IMR-90 (cell line): ENCODE results near the gene CLCF1. TPM values are rescaled to one million over a fixed set of nuclear protein-coding genes. Genes with fewer than 3 reads are reported as not detected.

ENCODE experiments used
- ATAC-seq: fragments of 200-7000 bp; cut with Tn5 transposase; 2 replicates; pipeline ENCODE4 v1.9.1; 2020; ENCODE audit warnings: low read depth, mild to moderate bottlenecking, moderate library complexity
- BruUV-seq: library from RNA; stranded (reverse); fragments of 400-500 nt; replicated peaks from 2 replicates; lab custom pipeline; 2021; lab: Mats Ljungman, UMichigan
- CTCF ChIA-PET: fragments of 300-600 bp; formaldehyde crosslinking; extraction: SDS; loops from one replicate; lab custom pipeline; 2021; ENCODE audit warnings: antibody characterized with exemption; lab: Yijun Ruan, JAX
- POLR2A ChIA-PET: fragments of 300-600 bp; sonication (Branson Sonifier 250); formaldehyde crosslinking; loops from one replicate; lab custom pipeline; 2022; ENCODE audit warnings: antibody characterized with exemption; ENCODE audit not compliant: unreplicated experiment; lab: Charles Lee
- DNase-seq: peaks from one replicate; pipeline ENCODE4 v3.0.0; 2013
- H2AFZ ChIP-seq: replicated peaks from 2 replicates; pipeline ENCODE3; 2013; ENCODE audit warnings: low read length, mild to moderate bottlenecking; ENCODE audit not compliant: poor library complexity
- H2AK5ac ChIP-seq: 2 replicates; pipeline ENCODE4 v1.6.1; 2013; ENCODE audit warnings: low read depth, low read length, inconsistent platforms
- H2AK9ac ChIP-seq: replicated peaks from 2 replicates; pipeline ENCODE3; 2013; ENCODE audit warnings: mild to moderate bottlenecking, low read depth, low read length, moderate library complexity; ENCODE audit not compliant: poor library complexity
- H2BK120ac ChIP-seq: 2 replicates; pipeline ENCODE4 v1.6.1; 2013; ENCODE audit warnings: low read depth, low read length, inconsistent platforms
- H2BK15ac ChIP-seq: 3 replicates; pipeline ENCODE4 v1.6.1; 2013; ENCODE audit warnings: low read depth, low read length, inconsistent platforms
- H2BK20ac ChIP-seq: 2 replicates; pipeline ENCODE4 v1.6.1; 2013; ENCODE audit warnings: low read depth, mild to moderate bottlenecking, inconsistent platforms, low read length, moderate library complexity
- H2BK5ac ChIP-seq: 2 replicates; pipeline ENCODE4 v1.6.1; 2013; ENCODE audit warnings: mild to moderate bottlenecking, low read depth, low read length, inconsistent platforms; ENCODE audit not compliant: poor library complexity, severe bottlenecking
- H3K14ac ChIP-seq: replicated peaks from 2 replicates; pipeline ENCODE4 v1.6.1; 2013; ENCODE audit warnings: low read depth, low read length, inconsistent platforms
- H3K18ac ChIP-seq: 2 replicates; pipeline ENCODE4 v1.6.1; 2013; ENCODE audit warnings: low read depth, low read length, control low read depth
- H3K23ac ChIP-seq: 2 replicates; pipeline ENCODE4 v1.6.1; 2013; ENCODE audit warnings: low read depth, low read length, inconsistent platforms
- H3K27ac ChIP-seq: 2 replicates; pipeline ENCODE4 v1.5.1; 2013; ENCODE audit warnings: mild to moderate bottlenecking, control low read depth, low read length; ENCODE audit not compliant: insufficient read depth
- H3K27me3 ChIP-seq: 2 replicates; pipeline ENCODE4 v1.6.1; 2013; ENCODE audit warnings: low read length; ENCODE audit not compliant: control insufficient read depth, insufficient read depth
- H3K36me3 ChIP-seq: 2 replicates; pipeline ENCODE4 v1.6.1; 2013; ENCODE audit warnings: low read length, mixed read lengths; ENCODE audit not compliant: control insufficient read depth, insufficient read depth
- H3K4ac ChIP-seq: 2 replicates; pipeline ENCODE4 v1.6.1; 2013; ENCODE audit warnings: low read depth, low read length, inconsistent platforms
- H3K4me1 ChIP-seq: 2 replicates; pipeline ENCODE4 v1.6.1; 2013; ENCODE audit warnings: low read length, mixed read lengths; ENCODE audit not compliant: control insufficient read depth, insufficient read depth
- H3K4me2 ChIP-seq: 2 replicates; pipeline ENCODE4 v1.6.1; 2013; ENCODE audit warnings: low read depth, mild to moderate bottlenecking, control low read depth, low read length, moderate library complexity
- H3K4me3 ChIP-seq: 2 replicates; pipeline ENCODE4 v1.5.1; 2013; ENCODE audit warnings: low read depth, mild to moderate bottlenecking, control low read depth, low read length, moderate library complexity; ENCODE audit not compliant: insufficient read depth
- H3K56ac ChIP-seq: 2 replicates; pipeline ENCODE4 v1.6.1; 2013; ENCODE audit warnings: low read length, inconsistent platforms; ENCODE audit not compliant: insufficient read depth; ENCODE audit errors: extremely low read depth
- H3K79me1 ChIP-seq, 2 experiments: 2 replicates each; pipeline ENCODE4 v1.6.1; 2013; ENCODE audit warnings: low read length in 2 of 2, inconsistent platforms in 1 of 2, low read depth in 1 of 2
- H3K9ac ChIP-seq: 2 replicates; pipeline ENCODE4 v1.6.1; 2013; ENCODE audit warnings: low read depth, low read length, control low read depth
- H3K9me1 ChIP-seq: 2 replicates; pipeline ENCODE4 v1.6.1; 2013; ENCODE audit warnings: low read length, inconsistent platforms; ENCODE audit not compliant: insufficient read depth
- H3K9me3 ChIP-seq: 2 replicates; pipeline ENCODE4 v1.6.1; 2013; ENCODE audit warnings: low read length; ENCODE audit not compliant: control insufficient read depth, insufficient read depth
- H4K20me1 ChIP-seq: 2 replicates; pipeline ENCODE4 v1.6.1; 2013; ENCODE audit warnings: low read length, inconsistent platforms; ENCODE audit not compliant: insufficient read depth
- H4K5ac ChIP-seq: 2 replicates; pipeline ENCODE4 v1.6.1; 2013; ENCODE audit warnings: mild to moderate bottlenecking, low read depth, low read length, control low read depth
- H4K8ac ChIP-seq, 2 experiments: 2 replicates each; pipeline ENCODE4 v1.6.1; 2013; ENCODE audit warnings: low read depth in 2 of 2, low read length in 2 of 2, control low read depth in 1 of 2, inconsistent platforms in 1 of 2
- H4K91ac ChIP-seq: 2 replicates; pipeline ENCODE4 v1.6.1; 2013; ENCODE audit warnings: low read depth, low read length, inconsistent platforms; ENCODE audit not compliant: insufficient read depth
- CEBPB ChIP-seq: IDR thresholded peaks from 2 replicates; pipeline ENCODE4 v1.6.1; 2012; ENCODE audit warnings: low read depth, low read length, improper control_type of control experiment
- MXI1 ChIP-seq: IDR thresholded peaks from 2 replicates; pipeline ENCODE4 v1.6.1; 2012; ENCODE audit warnings: low read depth, mild to moderate bottlenecking, low read length, moderate library complexity, borderline replicate concordance
- WGBS, 2 experiments: methylation state at CpG; one replicate each; pipeline versions ENCODE4 v1.1.5 to v1.1.7; 2013; ENCODE audit warnings: missing lambda C conversion rate in 2 of 2; ENCODE audit not compliant: insufficient read length in 1 of 2; ENCODE audit errors: extremely low coverage in 2 of 2; 5-methylcytosine and 5-hydroxymethylcytosine counted together
- dilution Hi-C: fragments of 300-500 bp; cut with HindIII; formaldehyde crosslinking; loops from one replicate; pipeline ENCODE4 v1.14.3; 2018; ENCODE audit warnings: low sequenced_read_pairs; ENCODE audit not compliant: unreplicated experiment
- in situ Hi-C: fragments of 300-500 bp; cut with MboI; formaldehyde crosslinking; loops from 3 replicates; pipeline ENCODE4 v1.14.3; 2019; ENCODE audit warnings: low sequenced_read_pairs, inconsistent platforms, mixed read lengths
- intact Hi-C: fragments of 100-400 bp; cut with micrococcal nuclease; formaldehyde crosslinking; loops from 2 replicates; pipeline ENCODE4 v1.10.0; 2022
- polyA plus RNA-seq, 3 experiments: library from polyadenylated mRNA; depleted of rRNA; stranded (reverse); fragments of >200 nt; gene quantifications; 2 replicates each; pipeline ENCODE4 v1.2.3, GENCODE V29; 2012; ENCODE audit warnings: low replicate concordance in 1 of 3
- total RNA-seq: library from RNA; depleted of rRNA; stranded (reverse); fragments of >200 nt; gene quantifications from 2 replicates; pipeline ENCODE4 v1.2.3, GENCODE V29; 2012

Gene CLCF1
- total and polyA plus RNA-seq, 2 of the 4 experiments (the other 2 are of a cell fraction) = 5.6 to 27.8 TPM

DNA sequence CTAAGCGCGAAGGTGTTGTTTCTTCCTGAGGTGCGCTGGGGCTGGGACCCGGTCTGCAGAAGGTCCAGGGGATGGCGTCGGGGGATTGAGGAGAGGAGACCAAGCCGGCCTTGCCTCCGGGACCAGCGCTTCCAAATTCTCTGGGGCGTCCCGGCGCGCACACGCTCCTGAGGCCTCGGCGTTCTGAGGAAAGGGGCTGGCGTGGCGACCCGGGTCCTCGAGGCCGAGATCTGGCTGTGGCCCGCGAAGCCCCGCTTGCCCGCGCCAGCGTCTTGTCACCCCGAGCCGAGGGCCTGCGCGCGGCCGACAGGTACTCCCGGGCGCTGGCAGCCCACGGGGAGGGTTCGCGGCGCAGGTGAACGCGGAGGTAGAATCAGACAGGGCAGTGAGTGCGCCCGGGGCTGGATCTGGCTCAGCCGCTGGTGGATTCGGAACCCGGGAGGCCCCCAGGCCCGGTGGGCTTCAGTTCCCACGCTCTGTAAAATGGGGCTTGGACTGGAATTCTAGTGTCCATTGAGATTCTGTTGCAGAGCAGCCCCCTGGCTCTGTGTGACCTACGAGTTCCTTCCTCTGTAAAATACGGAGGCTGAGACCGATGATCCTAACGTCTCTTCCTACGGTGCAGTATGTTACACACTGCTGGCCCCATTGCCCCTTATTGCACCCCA lies 55.4 kb downstream of the CLCF1 start:
- no peak overlapping the region for H2BK120ac ChIP-seq
- H3K27me3 ChIP-seq = no peaks in the 10 kb centered on the region
- no peak overlapping the region for H3K56ac ChIP-seq
- peak overlapping the region; percentile 15 for H3K9ac ChIP-seq
- H3K4me3 ChIP-seq = peak overlapping the region; percentile 67
- no peaks in the 10 kb centered on the region for H3K36me3 ChIP-seq
- no peak overlapping the region for H3K18ac ChIP-seq
- dilution Hi-C loops = no loop called here
- no peak overlapping the region for H2BK5ac ChIP-seq
- no TSS peak for BruUV-seq
- H4K8ac ChIP-seq = peak overlapping the region in 1 of 2 experiments; percentile 13; a peak in 1 of 4 replicates
- no peaks in the 10 kb centered on the region for H3K9me3 ChIP-seq
- no peak overlapping the region for H4K91ac ChIP-seq
- peak overlapping the region; percentile 7; the same call in 1 of the 2 replicates for H3K27ac ChIP-seq
- ATAC-seq = peak; percentile 33
- 0 out of 2 replicates have a peak, but pooled peaks cover 2% of the 10 kb centered on the region for H3K4me1 ChIP-seq
- intact Hi-C loops = loop anchor here (1.0 kb wide), 3 partner anchors 52 to 237 kb away; partner anchors contain the start of gene GRK2
- H3K4me2 ChIP-seq = peak overlapping the region; percentile 74
- 0 out of 2 replicates have a peak overlapping the region, but pooled peaks have one; percentile 16 for H3K14ac ChIP-seq
- peaks cover 3% of the 10 kb centered on the region; the same call in 1 of the 2 replicates for H3K9me1 ChIP-seq
- TF ChIP-seq CEBPB (no peak), MXI1 (peak; percentile 46; the same call in 1 of the 2 replicates)
- peak overlapping the region; percentile 7; the same call in 1 of the 2 replicates for H3K4ac ChIP-seq
- peak overlapping the region; percentile 18; the same call in 1 of the 2 replicates for H3K23ac ChIP-seq
- POLR2A ChIA-PET = interaction anchor here (1.4 kb wide), 1 partner anchor 56 kb away, joined by 7 read pairs; no protein-coding TSS in a partner anchor
- DNase-seq = no peak
- CTCF ChIA-PET = interaction anchor here (0.6 to 1.6 kb wide), 9 partner anchors 15 to 372 kb away, joined by 3 to 10 read pairs (median 4); partner anchors contain the start of genes GRK2 and SSH3
- no peaks in the 10 kb centered on the region; a peak in 1 of 4 replicates for H3K79me1 ChIP-seq
- 1% methylated on average over 34 of the region's 53 CpGs; no CpG with 5 or more reads in 1 of the 2 experiments for WGBS, 2 experiments
- H2BK20ac ChIP-seq = no peak overlapping the region
- H2AFZ ChIP-seq = peak overlapping the region; percentile 98
- H2AK9ac ChIP-seq = peak overlapping the region; percentile 87
- no peak overlapping the region for H2BK15ac ChIP-seq
- in situ Hi-C loops = loop anchor here (5.0 to 10.0 kb wide), 2 partner anchors 56 to 233 kb away; no protein-coding TSS in a partner anchor
- no peak overlapping the region for H4K5ac ChIP-seq
- no peak overlapping the region for H2AK5ac ChIP-seq
- peaks cover 6% of the 10 kb centered on the region; the same call in 1 of the 2 replicates for H4K20me1 ChIP-seq
